Heart left ventricle (tissue), 13 donors: ENCODE results near the gene COL4A5.

ENCODE experiments used
- CTCF ChIP-seq, 12 donors: fragments of 200-600 bp; sonication (generic) in 4 of 12; IDR thresholded peaks; one replicate each; pipeline versions ENCODE4 v1.5.0 to v1.8.0; 2018 to 2022; ENCODE audit warnings: antibody characterized with exemption in 12 of 12, mild to moderate bottlenecking in 5 of 12
- POLR2A ChIP-seq, 2 donors: fragments of 450-650 bp; IDR thresholded peaks; one replicate each; pipeline ENCODE4 v1.6.1; 2017; ENCODE audit warnings: antibody characterized with exemption in 2 of 2, mild to moderate bottlenecking in 2 of 2, moderate library complexity in 2 of 2
- donor health status: ischemic (EF 13 %, LVEDD 7.1; RV severe dilation, severe dysfunction).
- donor health status: DM: no; HTN: yes; CAD: no.
- donor health status: DM: no; HTN: no; CAD: no.
- donor health status: ischemic (EF 25% LVEDD 6.9; RV normal size, moderate dysfunction).
- donor health status: ischemic (EF 25% LVEDD 5.7; RV mildly dilated, moderate dysfunction).
- donor health status: ischemic (EF 35%, LVEDD 5.7; RV mildly dilated, moderate dysfunction).
- donor health status: nonischemic (EF 11% LVEDD 7.7; RV severe dilation, severe dysfunction).
- donor health status: DM: yes; HTN: yes; CAD: no.
- donor health status: PGD.
- donor health status: ischemic (EF 29% LVEDD 5.4; RV normal size, mild dysfunction).
- donor health status: nonischemic (EF 23%, LVEDD 6.1; RV moderate dilation, normal function).

- TF ChIP-seq POLR2A (IDR thresholded peaks at IDR 0.05) = no peak
- no peak for TF ChIP-seq CTCF (IDR thresholded peaks at IDR 0.05)
These were observed 202.1 kb downstream of the COL4A5 start for GRCh38 chrX:108641589-108642272.
